Left renal cortex interstitium (tissue), 4 donors: ENCODE measurements around the gene PPARA. TPM values are rescaled to one million over a fixed set of nuclear protein-coding genes. Genes with fewer than 3 reads are reported as not detected.

Experiments
- DNase-seq, 4 donors: peaks; one replicate each; pipeline ENCODE4 v3.0.0-alpha.2; 2013; ENCODE audit warnings: low read depth in 4 of 4, low spot score in 2 of 4, missing footprints in 1 of 4
- polyA plus RNA-seq, 4 donors: library from polyadenylated mRNA; unstranded; fragments of 120-200 nt; gene quantifications; one replicate each; pipeline ENCODE4 v1.2.1, GENCODE V29; 2013; ENCODE audit not compliant: insufficient read length in 4 of 4

The PPARA gene
- polyA plus RNA-seq, 4 donors: 22.4 to 34.1 (median 28.3) TPM

DNA sequence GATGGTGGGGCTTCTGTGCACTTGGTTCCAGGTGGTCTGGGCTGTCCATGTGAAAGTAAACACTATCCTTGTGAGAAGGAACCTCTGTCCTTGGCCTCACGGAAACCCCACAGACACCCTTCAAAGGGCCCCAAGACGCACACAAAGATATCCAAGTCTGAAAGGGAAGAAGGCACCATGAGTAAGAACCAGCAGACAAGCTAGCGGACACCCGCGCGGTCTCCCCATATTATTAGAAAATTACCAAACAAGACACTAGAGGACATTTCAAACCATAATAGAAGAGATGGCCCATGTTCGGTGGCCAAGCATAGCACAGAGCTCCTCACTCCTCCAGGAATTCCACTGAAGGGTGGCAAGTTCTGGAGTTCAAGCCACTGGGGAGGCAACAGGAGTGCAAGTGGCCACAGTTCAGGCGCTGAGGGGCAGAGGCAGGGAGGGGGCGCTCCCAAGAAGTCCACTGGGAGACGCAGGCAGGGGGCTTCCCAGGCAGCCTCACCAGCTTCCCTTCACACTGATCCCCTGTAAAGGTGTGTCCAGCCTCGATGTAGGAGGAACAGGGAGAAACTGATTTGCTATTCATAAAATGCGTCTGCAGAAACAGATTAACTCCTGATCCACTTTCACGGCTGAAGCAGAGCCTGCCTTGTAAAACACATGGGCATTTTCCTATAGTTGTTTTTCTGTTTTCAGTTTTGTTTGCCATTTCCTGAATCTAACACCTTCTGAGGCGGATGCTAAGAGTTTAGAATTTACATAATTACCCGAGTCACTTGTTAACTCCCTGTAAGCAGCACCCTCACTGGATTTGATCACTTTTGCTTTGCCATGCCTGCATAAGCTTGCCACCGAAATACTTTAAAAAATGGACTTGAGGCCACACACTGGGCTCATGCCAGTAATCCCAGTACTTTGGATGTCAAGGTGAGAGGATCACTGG lies 9.1 kb upstream of the PPARA start:
- DNase-seq: no peak

GRCh38 chr22:46142548-46143490 lies 7.5 kb upstream of the PPARA start:
- no peak for DNase-seq

- no peak for DNase-seq
Measured at GRCh38 chr22:46143491-46144147, 6.7 kb upstream of the PPARA start.

- DNase-seq: no peak
Measured at GRCh38 chr22:46145361-46145851, 4.9 kb upstream of the PPARA start.

DNA sequence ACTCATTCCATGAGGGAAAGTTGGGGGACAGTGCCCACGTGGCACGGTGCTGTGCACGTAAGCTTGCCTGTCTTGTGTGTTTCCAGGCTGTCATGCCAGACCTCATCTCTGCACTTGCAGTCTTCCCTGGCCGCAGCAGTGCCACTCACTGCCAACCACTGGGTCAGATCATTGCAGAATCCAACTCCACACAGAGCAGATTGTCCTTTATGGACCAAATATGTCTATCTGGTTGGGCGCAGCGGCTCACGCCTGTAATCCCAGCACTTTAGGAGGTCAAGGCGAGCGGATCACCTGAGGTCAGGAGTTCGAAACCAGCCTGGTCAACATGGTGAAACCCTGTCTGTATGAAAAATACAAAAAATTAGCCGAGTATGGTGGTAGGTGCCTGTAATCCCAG lies 4.4 kb upstream of the PPARA start:
- no peak for DNase-seq

- no peak for DNase-seq
Measured at GRCh38 chr22:46146329-46146728, 4.0 kb upstream of the PPARA start.

DNA sequence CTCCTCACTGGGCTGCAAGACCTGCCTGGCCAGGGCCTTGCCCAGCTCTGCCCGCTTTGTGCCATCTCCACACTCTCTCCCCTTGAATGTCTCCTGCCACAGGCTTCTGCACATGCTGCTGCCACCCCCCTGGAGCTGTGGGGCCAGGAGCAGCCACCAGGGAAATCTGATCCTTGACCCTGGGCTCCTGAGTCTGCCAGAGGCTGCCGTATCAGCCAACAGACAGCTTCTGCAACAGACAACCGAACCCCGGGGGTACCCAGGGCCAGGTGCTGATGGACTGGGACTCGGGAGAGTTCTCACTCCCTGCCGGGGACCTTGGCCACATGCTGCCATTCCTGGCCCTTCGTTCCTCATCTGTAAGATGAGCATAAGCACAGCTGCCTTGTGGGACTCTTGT lies 3.3 kb upstream of the PPARA start:
- DNase-seq: no peak

DNA sequence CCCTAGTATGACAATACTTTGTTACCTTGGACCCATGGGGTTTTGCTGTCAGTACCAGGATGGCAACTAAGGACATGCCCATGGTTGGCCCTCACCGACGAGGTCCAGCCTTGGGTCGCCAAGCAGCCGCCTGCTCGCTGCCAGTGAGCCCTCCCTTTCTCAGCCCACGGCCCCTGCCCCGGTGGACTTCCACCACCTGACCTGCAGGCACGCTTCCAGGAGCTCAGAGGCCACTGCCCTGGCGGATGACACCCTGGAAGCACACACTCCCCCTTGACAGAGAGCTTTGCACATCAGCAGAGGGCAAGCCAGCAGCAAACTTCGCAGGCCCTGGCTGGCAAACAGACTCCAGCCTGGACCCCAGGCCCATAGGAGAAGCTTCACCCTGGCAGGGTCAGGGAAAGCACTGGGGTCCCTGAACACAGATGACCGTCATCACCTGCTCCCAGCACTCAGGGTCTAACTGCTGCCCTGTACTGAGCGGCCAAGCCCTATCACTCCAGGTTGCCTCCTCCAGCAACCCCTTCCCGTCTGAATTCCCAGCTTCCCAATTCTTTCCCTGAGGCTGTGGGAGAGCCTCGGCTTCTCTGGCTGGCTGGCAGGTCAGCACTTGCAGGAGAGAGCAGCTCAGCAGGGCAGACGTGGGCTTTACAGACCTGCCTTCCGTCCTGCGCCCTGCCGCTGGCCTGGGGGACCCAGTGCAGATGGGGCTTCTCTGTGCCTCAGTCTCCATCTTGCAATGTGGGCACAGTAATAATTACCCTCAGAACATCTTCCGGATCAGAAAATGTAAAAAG lies 2.7 kb upstream of the PPARA start:
- no peak for DNase-seq

DNA sequence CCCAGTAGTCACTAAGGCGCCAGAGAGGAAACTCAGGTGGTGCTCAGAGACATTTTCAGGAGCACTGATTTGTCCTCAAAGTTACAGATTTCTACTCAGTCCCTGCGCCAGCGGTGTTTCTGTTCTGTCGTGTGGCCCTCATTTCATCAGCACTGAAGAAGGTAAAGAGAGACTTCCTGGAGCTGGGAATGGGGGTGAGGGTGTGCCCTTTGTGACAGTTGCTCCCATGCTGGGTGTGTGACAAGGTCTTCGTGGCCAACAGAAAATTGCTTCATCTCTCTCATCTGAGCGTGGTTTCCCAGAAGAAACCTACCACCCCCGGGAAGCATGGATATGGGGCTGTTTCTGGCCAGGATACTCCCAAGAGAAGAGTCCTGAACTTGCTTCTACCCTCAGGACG lies 2.0 kb upstream of the PPARA start:
- no peak for DNase-seq

- no peak for DNase-seq
Measured at GRCh38 chr22:46148816-46149511, 1.4 kb upstream of the PPARA start.

DNA sequence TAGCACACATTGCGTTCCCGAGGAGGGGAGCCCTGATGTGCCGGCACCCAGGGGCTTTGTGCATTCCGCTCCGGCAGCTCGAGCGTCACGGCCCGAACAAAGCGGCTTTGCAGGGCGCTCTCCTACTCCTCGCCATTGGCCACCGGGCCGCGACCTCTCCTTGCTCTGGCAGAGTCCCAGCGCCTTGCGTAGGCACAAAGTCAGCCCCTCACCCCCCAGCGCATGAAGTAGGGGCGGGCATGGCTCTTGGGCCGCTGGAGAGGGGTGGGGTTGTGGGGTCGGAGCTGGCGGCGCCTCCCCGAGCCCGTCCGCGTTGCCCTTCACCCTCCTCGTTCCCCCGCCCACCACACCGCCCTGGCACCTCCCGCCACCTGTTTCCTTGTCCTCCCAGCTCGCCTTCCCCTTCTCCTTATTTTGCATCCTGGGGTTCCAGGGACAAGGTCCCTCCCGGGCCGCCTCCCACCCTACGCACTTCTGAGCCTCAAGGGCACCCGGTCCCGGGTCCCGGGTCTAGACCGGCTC lies 753 bp upstream of the PPARA start:
- DNase-seq: no peak

GRCh38 chr22:46150655-46151477 lies 540 bp downstream of the PPARA start:
- no peak for DNase-seq

DNA sequence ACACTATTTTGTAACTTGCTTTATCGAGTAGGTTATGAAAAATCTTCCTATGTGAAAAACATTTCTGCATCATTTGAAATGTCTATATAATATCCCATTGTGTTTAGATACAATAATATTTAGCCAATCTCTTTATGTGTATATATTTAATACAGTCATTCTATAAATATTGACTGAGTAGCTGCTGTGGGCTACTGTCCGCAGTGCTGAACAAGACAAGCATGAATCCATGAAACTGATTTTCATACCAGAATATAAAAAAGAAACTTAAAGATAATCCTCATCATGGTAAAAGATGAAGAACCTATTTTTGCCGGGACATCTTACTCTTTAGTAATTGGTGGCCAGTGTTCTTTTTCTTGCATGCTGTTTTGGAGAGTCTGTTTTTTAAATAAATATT lies 3.6 kb downstream of the PPARA start:
- DNase-seq: no peak

GRCh38 chr22:46156031-46156430 lies 5.7 kb downstream of the PPARA start:
- no peak for DNase-seq

- no peak for DNase-seq
Measured at GRCh38 chr22:46158283-46158682, 8.0 kb downstream of the PPARA start.

DNA sequence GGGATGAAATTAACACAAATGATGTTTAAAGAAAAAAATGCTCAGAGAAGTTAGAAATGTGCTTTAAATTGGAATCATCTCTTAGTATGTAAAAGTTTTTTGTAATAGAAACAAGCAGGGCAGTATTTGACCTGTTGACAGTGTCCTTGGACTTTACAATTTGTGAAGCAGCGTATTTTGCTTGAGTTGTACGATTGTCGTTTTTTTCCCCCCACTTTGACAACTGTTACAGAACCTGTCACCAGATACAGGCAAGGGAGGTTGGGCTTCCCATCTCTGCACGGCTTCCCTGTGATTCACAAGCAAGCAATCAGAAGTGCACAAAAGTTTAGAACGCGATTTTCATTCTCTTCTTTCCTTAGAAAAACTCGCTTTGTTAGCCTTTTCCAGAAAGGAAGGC lies 8.9 kb downstream of the PPARA start:
- no peak for DNase-seq

GRCh38 chr22:46159777-46160176 lies 9.5 kb downstream of the PPARA start:
- DNase-seq: no peak

- no peak for DNase-seq
Measured at GRCh38 chr22:46162285-46162684, 12.0 kb downstream of the PPARA start.
